Measurements from ENCODE around the gene FALEC. TPM values are rescaled to one million over a fixed set of nuclear protein-coding genes. Genes with fewer than 3 reads are reported as not detected.

FALEC gene
- total RNA-seq: not detected
- long read RNA-seq, partial matches to known transcripts: 0 of 1 reads
- long read RNA-seq, other reads (novel, unspliced or antisense): 1 of 1 reads

DNA sequence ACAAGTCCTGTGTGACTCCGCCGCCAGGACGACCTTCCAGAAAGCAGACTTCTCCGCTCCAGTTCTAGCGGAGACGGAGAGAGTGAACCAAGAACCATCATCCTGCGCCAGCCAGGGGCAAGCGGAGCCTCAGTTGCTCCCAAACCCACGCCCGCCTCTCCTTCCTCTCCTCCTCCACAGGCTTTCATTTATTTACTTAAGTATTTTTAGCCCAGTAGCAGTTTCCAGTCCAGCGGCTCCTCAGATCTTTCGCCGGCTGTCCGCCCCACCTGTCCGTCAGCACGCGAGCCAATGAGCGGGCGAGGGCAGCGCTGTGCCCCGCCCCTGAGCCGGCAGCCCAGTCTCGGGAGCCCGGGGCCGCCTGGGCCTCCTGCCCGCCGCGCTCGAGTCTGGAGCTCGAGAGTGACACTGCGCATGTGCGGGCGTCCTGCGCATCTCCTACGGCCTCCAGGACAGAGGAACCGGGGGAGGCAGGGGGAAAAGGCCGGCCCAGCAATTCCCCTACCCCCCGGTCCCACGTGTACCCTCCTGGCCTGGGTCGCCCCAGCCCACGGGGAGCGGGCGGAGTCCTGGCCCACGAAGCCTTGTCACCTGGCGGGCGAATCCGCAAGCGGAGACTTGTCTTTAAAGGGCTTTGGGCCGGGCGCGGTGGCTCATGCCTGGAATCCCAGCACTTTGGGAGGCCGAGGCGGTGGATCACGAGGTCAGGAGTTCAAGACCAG lies at the start of gene FALEC:
FALEC (plus strand) TSS at position 425 of the 722 bp plus-strand sequence.
- DNase-seq: peak; percentile 98
- ATAC-seq: peak; percentile 99
- intact Hi-C loops (cut with DNase I): no loop called here

DNA sequence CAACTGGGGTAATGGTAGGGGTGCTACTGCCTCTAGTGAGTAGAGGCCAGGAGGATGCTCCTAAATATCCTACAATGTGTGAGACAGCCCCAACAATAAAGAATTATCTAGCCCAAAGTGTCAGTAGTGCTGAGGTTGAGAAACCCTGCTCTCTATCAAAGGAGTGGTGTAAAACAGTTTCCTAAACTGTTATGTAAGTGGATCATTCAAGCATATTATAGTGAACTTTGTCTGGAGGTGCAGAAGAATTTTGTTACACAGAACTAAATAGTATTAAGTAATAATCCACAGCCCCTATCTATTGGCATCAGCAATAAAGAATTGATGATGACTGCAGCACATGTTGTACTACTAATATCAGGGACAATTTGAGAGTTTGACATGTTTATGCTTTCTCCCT lies 48.6 kb upstream of the FALEC start:
- intact Hi-C loops (cut with DNase I): loop anchor here in 1 of 2 donors (10.0 kb wide), 1 partner anchor 68 kb away; no protein-coding TSS in a partner anchor
- DNase-seq (no peak), ATAC-seq (no peak)

DNA sequence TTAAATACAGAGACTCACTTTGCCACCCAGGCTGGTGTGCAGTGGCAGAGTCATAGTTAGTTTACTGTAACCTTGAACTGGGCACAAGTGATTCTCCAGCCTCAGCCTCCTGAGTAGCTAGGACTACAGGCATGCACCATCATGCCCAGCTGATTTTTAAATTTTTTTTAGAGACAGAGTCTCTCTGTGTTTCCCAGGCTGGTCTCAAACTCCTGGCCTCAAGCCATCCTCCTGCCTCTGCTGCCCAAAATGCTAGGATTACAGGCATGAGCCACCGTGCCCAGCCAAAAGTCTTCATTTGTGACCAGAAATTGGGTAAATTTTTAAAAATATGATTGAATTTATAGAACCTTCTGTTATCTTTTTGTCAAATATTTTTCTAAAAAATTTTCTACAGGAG lies 46.3 kb upstream of the FALEC start:
- intact Hi-C loops (cut with DNase I): loop anchor here in 1 of 2 donors (10.0 kb wide), 1 partner anchor 66 kb away; no protein-coding TSS in a partner anchor
- ATAC-seq (no peak), DNase-seq (no peak)

DNA sequence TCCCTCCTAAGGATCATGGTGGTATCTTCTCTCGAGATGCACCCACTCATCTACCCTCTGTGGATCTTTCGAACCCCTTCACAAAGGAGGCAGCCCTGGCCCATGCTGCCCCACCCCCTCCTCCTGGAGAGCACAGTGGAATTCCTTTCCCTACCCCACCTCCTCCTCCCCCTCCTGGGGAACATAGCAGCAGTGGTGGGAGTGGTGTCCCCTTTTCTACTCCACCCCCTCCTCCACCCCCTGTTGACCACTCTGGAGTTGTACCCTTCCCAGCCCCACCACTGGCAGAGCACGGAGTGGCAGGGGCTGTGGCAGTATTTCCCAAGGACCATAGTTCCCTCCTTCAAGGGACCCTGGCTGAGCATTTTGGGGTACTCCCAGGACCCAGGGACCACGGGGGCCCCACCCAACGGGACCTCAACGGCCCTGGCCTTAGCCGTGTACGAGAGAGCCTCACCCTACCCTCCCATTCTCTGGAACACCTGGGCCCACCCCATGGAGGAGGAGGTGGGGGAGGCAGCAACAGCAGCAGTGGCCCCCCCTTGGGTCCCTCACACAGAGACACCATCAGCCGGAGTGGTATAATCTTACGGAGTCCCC lies 42.9 kb upstream of the FALEC start:
- no peak for DNase-seq
- ATAC-seq: peak; percentile 13 to 31
- intact Hi-C loops (cut with DNase I): loop anchor here in 1 of 2 donors (2.0 kb wide), 1 partner anchor 14 kb away; the partner anchor contains the start of gene TARS2

DNA sequence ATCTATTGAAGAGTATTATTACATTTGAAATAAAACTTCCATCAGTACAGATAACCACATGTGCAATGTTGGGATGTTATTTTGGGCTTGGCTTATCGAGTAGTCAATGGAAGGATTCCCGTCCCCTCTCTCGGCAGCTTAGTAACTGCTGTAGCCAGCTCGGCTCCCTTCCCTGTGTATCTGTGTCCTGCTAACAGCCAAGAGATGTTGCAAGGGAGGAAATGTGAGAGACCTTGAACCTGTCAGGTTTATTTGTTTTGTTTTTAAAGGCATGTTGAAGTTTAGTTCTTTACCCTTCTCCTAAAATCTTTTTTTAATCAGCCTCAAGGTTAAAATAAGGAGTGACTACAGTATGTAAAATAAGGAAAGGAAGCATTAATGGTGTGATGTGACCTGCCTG lies 41.9 kb upstream of the FALEC start:
- intact Hi-C loops (cut with DNase I): loop anchor here in 1 of 2 donors (2.0 kb wide), 1 partner anchor 13 kb away; the partner anchor contains the start of gene TARS2
- ATAC-seq (peak; percentile 44 to 68), DNase-seq (peak; percentile 41)

DNA sequence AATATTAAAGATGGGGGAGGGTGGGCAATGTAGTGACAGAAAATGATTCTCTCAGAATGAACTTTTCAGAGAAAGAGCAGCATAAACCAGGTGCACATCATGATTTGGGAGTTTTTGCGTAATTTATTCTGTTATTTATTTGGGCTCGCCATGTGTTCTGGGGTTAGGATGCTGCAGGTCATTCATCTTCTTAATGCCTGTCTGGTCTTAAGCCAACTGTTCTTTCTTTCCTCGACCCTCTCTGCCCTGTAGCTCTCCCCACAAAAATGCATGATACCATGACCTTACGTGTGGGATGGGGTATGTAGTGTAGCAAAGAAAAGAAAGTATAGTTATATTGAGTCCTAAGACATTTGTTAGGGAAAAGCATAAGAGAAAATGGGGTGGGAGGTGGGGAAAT lies 40.7 kb upstream of the FALEC start:
- intact Hi-C loops (cut with DNase I): no loop called here
- no peak for ATAC-seq
- no peak for DNase-seq

DNA sequence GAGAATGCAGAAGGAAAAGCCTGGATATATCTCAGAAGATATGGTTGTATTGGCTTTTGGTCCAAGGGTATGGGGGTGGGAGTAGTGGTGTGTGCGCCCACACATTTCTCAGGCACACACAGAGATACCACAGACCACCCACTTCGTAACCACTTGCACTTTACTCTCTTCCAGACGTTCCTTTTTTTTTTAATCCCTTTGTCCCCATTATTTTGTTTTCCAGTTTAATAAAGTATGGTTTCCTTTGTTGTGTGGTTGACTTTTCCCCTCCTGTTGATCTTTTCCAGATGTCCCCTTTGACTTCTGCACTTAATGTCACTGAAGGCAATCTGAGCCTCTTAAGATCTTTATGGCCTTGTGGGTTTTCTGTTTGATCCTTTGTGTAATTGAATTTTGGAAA lies 38.8 kb upstream of the FALEC start:
- intact Hi-C loops (cut with DNase I): no loop called here
- DNase-seq: no peak
- no peak for ATAC-seq

DNA sequence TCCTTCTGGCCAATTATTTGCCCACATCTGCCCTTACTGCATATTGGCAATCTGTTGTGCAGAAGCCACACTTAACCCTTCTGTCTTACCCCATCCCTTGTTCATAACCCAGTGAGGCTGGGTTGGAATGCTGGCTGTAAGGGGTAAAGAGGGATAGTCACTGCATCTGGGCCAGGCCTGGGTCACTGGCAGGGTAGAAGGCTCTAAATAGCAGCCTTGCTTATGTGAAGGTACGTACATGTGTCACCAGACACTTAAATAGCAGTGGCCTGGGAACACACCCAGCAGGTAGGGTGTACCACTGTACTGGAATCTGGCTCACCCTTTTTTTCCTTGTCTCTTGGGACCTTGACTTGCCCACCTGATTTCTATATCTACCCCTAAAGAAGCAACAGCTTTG lies 38.2 kb upstream of the FALEC start:
- intact Hi-C loops (cut with DNase I): no loop called here

DNA sequence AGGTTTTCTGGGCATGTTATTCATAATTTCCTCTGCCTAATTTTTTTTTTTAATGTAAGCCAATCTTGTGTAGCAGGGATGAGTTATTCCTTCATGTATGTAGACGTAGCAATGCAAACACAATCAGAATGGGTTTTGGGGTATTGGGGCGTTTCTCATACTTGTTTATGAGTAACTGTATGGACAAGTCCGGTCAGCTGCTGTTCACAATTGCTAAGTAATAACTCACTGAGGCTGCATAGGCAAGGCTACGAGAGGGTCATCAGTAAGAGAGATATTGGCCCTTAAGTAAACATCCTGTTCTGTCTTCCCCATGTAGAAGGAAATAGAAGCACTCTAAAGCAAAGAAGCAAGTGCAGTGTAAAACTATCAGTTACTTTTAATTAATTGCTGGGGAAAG lies 37.8 kb upstream of the FALEC start:
- DNase-seq (no peak), ATAC-seq (peak in 1 of 2 donors; percentile 27)
- intact Hi-C loops (cut with DNase I): no loop called here

More for the DNA sequence above, 38.2 kb upstream of the FALEC start:
- DNase-seq (no peak), ATAC-seq (peak; percentile 24 to 47)

DNA sequence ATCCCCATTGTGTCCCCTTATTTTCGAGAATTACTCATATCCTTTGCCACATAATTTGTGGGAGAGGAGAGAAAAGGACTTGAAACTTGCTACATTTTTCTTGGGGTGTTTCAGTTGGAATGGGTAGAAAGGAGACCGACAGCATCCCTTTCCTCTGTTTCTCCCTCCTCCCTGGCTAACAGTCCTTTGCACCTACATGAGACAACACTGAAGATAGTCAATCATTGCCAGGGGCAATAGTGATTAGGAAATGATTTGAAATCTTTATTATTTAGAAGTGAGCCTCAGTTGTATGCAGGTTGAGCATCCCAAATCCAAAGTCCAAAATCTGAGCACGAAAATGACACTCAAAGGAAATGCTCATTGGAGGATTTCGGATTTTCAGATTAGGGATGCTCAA lies 36.2 kb upstream of the FALEC start:
- no peak for DNase-seq
- intact Hi-C loops (cut with DNase I): no loop called here

DNA sequence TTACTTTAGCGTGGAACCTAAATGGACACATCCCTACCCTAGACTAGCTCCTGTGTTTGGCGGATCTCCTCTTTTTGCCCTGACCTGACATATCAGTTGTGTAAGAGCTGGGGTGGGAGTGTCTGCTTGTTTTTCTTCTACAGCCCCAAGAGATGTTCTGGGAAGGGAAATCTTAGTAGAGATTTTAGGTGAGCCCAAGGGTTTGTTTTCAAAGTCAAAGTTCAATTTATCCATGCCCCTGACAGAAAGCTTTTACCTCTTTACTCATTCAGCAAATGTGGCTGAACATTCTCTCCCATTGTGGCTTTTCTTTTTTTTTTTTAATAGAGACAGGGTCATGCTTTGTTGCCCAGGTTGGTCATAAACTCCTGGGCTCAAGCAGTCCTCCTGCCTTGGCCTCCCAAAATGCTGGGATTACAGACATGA lies 35.6 kb upstream of the FALEC start:
- intact Hi-C loops (cut with DNase I): no loop called here
- DNase-seq (no peak), ATAC-seq (no peak)

More for the DNA sequence above, 36.2 kb upstream of the FALEC start:
- ATAC-seq: no peak

DNA sequence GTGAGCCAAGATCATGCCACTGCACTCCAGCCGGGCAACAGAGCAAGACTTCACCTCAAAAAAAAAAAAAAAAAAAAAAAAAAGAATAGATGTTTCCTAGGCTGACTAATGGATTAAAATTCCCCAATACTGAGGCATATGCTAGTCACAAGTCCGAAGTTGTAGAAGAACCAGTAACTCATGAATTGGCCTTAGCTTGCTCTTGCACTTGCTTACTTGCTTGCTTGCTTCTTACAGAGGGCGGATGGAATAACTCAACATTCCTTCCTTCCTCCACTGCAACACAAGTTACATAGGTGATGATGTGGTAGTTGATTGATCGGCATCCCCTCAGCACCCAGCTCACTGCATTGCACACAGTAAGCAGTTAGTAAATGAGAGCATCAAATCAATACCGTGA lies 31.1 kb upstream of the FALEC start:
- no peak for DNase-seq
- no peak for ATAC-seq
- intact Hi-C loops (cut with DNase I): no loop called here

DNA sequence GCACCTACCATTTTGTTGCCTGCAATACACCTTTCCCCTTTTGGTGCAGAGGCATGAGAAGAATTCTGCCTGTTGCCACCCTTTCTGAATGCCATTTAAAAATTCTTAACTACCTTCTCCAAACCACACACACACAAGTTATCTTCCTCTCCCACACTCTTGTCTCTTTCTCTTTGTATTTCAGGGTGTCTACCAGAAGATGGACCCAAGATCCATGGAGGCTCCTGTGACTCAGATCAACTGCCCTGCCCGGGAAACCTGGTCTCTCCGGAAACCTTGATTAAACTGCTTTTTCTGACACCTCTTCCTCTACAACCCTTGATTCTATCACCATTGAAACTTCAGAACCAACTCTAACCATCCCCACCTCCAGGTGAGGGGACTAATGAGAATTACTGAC lies 30.7 kb upstream of the FALEC start:
- intact Hi-C loops (cut with DNase I): no loop called here
- ATAC-seq (no peak), DNase-seq (no peak)

DNA sequence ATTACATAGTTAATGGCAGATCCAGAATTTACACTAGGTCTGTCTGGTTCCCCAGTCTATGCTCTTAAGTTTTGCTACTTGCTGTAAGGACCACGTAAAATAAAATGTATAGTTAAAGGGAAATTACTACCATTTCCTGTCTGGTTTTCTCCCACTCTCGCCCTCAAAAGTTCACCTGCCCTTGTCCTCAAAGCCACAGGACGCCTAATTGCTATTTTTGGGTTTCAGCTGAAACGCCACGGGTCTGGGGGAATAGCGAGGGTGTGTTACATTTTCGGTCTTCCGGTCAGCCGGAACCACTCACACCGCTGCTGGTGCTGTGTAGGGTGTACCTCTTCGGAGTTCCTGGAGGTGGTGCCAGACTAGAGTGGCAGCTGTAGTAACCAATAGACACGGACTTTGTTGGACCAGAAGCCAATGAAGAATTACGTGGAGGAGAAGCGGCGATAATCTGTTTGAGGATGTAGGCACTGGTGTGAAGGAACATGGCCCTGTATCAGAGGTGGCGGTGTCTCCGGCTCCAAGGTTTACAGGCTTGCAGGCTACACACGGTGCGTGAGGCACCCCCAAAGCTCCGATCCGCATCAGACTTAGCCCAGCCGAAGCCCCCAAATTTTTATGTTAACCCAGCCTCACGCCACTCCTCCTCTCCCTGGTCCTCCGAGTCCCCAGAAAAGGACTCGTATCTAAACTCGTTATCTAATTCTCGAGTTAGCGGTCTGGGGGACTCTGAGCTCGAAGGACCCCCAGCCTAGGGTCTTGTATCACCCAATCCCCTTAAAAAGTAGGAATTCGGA lies 28.4 kb upstream of the FALEC start, which contains the start of gene TARS2:
TARS2 (plus strand) TSS at position 454 of the 797 bp plus-strand sequence; CDS start at position 486, 32 bp downstream.
- DNase-seq: peak; percentile 93
- ATAC-seq: peak; percentile 100
- intact Hi-C loops (cut with DNase I): loop anchor here in 1 of 2 donors (2.0 kb wide), 1 partner anchor 14 kb away; no protein-coding TSS in a partner anchor

DNA sequence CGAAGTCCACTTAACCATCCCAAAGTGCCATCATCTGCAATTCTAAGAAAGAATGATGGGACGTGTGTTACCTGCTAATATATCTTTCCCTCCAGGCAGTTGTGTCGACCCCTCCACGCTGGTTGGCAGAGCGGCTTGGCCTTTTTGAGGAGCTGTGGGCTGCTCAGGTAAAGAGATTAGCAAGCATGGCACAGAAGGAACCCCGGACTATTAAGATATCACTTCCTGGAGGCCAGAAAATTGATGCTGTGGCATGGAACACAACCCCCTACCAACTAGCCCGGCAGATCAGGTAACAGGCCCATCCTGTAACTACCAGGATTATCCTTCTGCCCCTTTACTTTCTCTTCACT lies 27.8 kb upstream of the FALEC start:
- DNase-seq (no peak), ATAC-seq (no peak)
- intact Hi-C loops (cut with DNase I): loop anchor here in 1 of 2 donors (2.0 kb wide), 1 partner anchor 15 kb away; no protein-coding TSS in a partner anchor

DNA sequence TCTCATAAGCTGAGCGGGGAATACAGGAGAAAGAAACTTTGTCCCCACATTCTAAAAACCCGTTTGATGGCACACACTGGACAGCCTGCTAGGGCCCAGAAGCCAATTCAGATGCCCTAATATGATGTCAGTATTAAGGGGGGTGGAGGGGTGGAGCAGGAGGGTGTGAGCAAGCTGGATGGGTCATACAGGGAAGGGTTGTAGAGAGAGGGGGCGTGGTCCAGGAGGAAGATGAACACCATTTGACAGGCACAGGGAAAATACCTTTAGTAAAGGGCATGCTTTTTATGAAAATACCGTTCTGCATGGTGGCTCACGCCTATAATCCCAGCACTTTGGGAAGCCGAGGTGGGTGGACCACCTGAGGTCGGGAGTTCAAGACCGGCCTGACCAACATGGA lies 22.4 kb upstream of the FALEC start:
- no peak for ATAC-seq
- intact Hi-C loops (cut with DNase I): no loop called here
- no peak for DNase-seq

DNA sequence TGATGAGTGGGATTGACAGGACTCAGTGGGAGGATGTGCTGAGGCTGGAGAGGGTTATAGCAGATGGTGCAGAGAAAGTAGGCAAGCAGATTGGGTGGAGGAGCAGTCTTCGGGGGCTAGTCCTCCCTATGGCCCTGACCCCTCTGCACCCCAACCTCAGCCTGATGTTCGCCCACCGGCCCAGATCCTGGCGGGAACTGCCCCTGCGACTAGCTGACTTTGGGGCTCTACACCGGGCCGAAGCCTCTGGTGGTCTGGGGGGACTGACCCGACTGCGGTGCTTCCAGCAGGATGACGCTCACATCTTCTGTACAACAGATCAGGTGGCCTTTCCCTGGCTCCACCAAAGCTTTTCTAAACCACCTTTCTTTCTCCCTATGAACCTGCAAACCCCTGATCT lies 17.2 kb upstream of the FALEC start:
- ATAC-seq (no peak), DNase-seq (no peak)
- intact Hi-C loops (cut with DNase I): no loop called here

DNA sequence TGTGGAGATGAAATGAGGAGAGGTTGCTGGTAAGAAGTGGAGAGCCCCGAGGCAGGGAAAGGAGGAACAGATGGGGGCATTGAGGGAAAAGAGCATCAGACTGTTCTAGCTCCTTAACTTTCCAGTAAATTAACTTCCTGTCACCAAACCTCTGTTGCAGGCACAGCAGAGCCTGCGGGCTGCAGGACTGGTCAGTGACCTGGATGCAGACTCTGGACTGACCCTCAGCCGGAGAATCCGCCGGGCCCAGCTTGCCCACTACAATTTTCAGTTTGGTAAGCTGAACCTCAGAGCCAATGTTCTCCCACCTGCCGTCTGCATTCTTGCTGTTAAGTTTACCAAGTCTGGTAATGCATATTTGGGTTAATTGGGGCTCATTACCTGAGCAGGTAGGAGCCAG lies 10.1 kb upstream of the FALEC start:
- no peak for DNase-seq

More for the DNA sequence above, 10.1 kb upstream of the FALEC start:
- ATAC-seq: no peak
- intact Hi-C loops (cut with DNase I): no loop called here

Measured in left cardiac atrium (tissue), 4 donors.